Activated T-cell treated with anti-CD3 and anti-CD28 coated beads for 24 hours (primary cell): ENCODE measurements around the gene PTK7.
A peak's percentile ranks its signal among the peaks of the same experiment; 100 is the strongest.
"Not testable (repeated sequence)": the region's sequence is repeated elsewhere in the genome, so short reads cannot be mapped to it uniquely, and the experiment has no call there.

Source experiments
- DNase-seq: peaks from one replicate; pipeline ENCODE4 v3.0.0-alpha.2; 2020; ENCODE audit warnings: low read depth

Gene PTK7

GRCh38 chr6:43119482-43119881 lies 43.4 kb downstream of the PTK7 start:
- no peak for DNase-seq

- DNase-seq, result no peak
These were observed 44.1 kb downstream of the PTK7 start for GRCh38 chr6:43120101-43120763.

GRCh38 chr6:43120944-43121913 lies 45.1 kb downstream of the PTK7 start:
- no peak for DNase-seq

- DNase-seq, result no peak
These were observed 46.0 kb downstream of the PTK7 start for GRCh38 chr6:43122146-43122545.

- no peak for DNase-seq
These were observed 47.6 kb downstream of the PTK7 start for GRCh38 chr6:43123461-43124314.

GRCh38 chr6:43124481-43124880 lies 48.4 kb downstream of the PTK7 start:
- DNase-seq, result no peak

- no peak for DNase-seq
These were observed 49.0 kb downstream of the PTK7 start for GRCh38 chr6:43125119-43125518.

- DNase-seq, result no peak
These were observed 49.4 kb downstream of the PTK7 start for GRCh38 chr6:43125555-43125954.

- no peak for DNase-seq
These were observed 51.1 kb downstream of the PTK7 start for GRCh38 chr6:43127180-43127579.

GRCh38 chr6:43127877-43128276 lies 51.8 kb downstream of the PTK7 start:
- no peak for DNase-seq

GRCh38 chr6:43128926-43129325 lies 52.8 kb downstream of the PTK7 start:
- no peak for DNase-seq

- DNase-seq, result no peak
These were observed 53.5 kb downstream of the PTK7 start for GRCh38 chr6:43129434-43130194.

GRCh38 chr6:43130429-43130828 lies 54.3 kb downstream of the PTK7 start:
- no peak for DNase-seq

- DNase-seq, result not testable (repeated sequence)
These were observed 55.3 kb downstream of the PTK7 start for GRCh38 chr6:43131379-43131778.

GRCh38 chr6:43138267-43138666 lies 62.2 kb downstream of the PTK7 start:
- DNase-seq, result no peak

- not testable (repeated sequence) for DNase-seq
These were observed 63.9 kb downstream of the PTK7 start for GRCh38 chr6:43139973-43140372.

- no peak for DNase-seq
These were observed 65.5 kb downstream of the PTK7 start for GRCh38 chr6:43141644-43142043.

- no peak for DNase-seq
These were observed 66.0 kb downstream of the PTK7 start for GRCh38 chr6:43142101-43142500.

GRCh38 chr6:43143235-43144128 lies 67.4 kb downstream of the PTK7 start:
- DNase-seq, result peak; percentile 70

- DNase-seq, result no peak
These were observed 68.8 kb downstream of the PTK7 start for GRCh38 chr6:43144879-43145278.

- no peak for DNase-seq
These were observed 70.1 kb downstream of the PTK7 start for GRCh38 chr6:43146261-43146660.
